Osteocyte (in vitro differentiated cells): Measurements from ENCODE around the gene WNT3A. TPM values are rescaled to one million over a fixed set of nuclear protein-coding genes. Genes with fewer than 3 reads are reported as not detected.

ENCODE experiments used
- DNase-seq: peaks from one replicate; pipeline ENCODE4 v3.0.0; 2021; ENCODE audit warnings: mixed read lengths; ENCODE audit not compliant: unreplicated experiment; ENCODE audit errors: extremely low spot score
- H3K27ac Mint-ChIP-seq: one replicate; pipeline ENCODE4 v1.8.0; 2021; ENCODE audit warnings: mild to moderate bottlenecking, mixed read lengths; ENCODE audit not compliant: unreplicated experiment
- H3K27me3 Mint-ChIP-seq: one replicate; pipeline ENCODE4 v1.8.0; 2021; ENCODE audit warnings: mixed read lengths; ENCODE audit not compliant: unreplicated experiment
- H3K36me3 Mint-ChIP-seq: one replicate; pipeline ENCODE4 v1.8.0; 2021; ENCODE audit warnings: mixed read lengths; ENCODE audit not compliant: unreplicated experiment
- H3K4me1 Mint-ChIP-seq: one replicate; pipeline ENCODE4 v1.8.0; 2021; ENCODE audit warnings: mixed read lengths; ENCODE audit not compliant: unreplicated experiment
- H3K4me3 Mint-ChIP-seq: one replicate; pipeline ENCODE4 v1.8.0; 2021; ENCODE audit warnings: mild to moderate bottlenecking, moderate library complexity, mixed read lengths; ENCODE audit not compliant: unreplicated experiment
- H3K9me3 Mint-ChIP-seq: one replicate; pipeline ENCODE4 v1.8.0; 2021; ENCODE audit warnings: mixed read lengths; ENCODE audit not compliant: unreplicated experiment
- total RNA-seq: library from RNA; stranded (reverse); gene quantifications from 2 replicates; pipeline ENCODE4 v1.2.1, GENCODE V29; 2021
- TF ChIP-seq, protein P1 (sequence below): fragments of 200-600 bp; sonication (generic); IDR thresholded peaks from 2 replicates; pipeline ENCODE4 v1.5.0; 2021; ENCODE audit warnings: antibody characterized with exemption, mild to moderate bottlenecking, moderate library complexity

Gene WNT3A
- total RNA-seq, 1 donor from 2014 or later, result not detected

DNA sequence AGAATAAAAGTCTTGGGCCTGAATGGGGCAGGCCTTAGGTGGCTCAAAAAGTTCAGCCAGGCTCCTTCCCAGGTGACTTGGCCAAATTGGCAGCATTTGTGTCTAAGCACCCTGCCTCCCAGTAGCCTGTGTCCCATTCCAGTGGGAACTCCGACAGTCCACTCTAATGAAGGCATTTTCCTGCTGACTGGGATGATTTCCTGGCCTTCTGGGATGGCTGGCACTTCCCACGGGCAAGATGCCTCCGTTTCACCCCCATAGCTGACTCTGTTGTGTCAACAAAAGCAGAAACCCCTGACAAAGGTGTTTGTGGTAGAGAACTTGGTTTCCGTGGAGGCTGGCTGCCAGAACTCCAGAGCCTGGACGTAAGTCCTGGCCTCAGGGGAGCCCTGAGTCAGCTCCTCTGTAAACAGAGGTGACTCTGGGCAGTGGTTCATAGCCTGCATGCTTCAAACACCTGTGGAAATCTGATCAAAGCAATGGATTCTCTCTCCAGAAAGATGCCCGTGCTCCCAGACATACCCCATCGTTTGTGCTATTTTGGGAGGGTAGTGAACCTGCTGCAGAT is 36.6 kb downstream of the WNT3A start:
- H3K9me3 Mint-ChIP-seq, result no peaks in the 10 kb centered on the region
- DNase-seq, result no peak
- no peaks in the 10 kb centered on the region for H3K36me3 Mint-ChIP-seq
- no peak overlapping the region for H3K27ac Mint-ChIP-seq
- peaks cover 23% of the 10 kb centered on the region for H3K27me3 Mint-ChIP-seq
- H3K4me3 Mint-ChIP-seq, result no peak overlapping the region
- H3K4me1 Mint-ChIP-seq, result no peaks in the 10 kb centered on the region
- TF ChIP-seq, protein P1, sequence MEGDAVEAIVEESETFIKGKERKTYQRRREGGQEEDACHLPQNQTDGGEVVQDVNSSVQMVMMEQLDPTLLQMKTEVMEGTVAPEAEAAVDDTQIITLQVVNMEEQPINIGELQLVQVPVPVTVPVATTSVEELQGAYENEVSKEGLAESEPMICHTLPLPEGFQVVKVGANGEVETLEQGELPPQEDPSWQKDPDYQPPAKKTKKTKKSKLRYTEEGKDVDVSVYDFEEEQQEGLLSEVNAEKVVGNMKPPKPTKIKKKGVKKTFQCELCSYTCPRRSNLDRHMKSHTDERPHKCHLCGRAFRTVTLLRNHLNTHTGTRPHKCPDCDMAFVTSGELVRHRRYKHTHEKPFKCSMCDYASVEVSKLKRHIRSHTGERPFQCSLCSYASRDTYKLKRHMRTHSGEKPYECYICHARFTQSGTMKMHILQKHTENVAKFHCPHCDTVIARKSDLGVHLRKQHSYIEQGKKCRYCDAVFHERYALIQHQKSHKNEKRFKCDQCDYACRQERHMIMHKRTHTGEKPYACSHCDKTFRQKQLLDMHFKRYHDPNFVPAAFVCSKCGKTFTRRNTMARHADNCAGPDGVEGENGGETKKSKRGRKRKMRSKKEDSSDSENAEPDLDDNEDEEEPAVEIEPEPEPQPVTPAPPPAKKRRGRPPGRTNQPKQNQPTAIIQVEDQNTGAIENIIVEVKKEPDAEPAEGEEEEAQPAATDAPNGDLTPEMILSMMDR, result no peak

DNA sequence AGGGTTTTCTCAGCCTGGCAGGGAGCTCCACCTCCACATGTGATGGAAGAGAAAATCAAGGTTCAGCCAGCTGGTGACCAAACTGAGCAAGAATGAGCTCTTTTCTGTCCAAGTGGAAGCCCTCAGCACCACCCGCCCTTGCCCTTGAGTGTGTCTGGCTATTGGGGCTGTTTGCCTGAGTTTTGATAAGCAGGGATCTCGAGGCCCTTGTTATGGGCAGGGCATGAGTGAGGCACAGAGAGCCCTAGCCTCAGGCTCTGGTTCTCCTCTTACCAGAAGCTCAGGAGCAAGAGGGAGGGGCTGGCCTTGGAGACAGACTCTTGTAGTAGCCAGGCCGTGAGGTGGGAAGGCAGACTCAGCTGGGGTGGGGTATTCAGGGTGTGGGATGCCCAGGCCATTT is 38.2 kb downstream of the WNT3A start:
- Mint-ChIP-seq H3K27me3 (peaks cover 24% of the 10 kb centered on the region), H3K4me1 (no peaks in the 10 kb centered on the region), H3K27ac (no peak overlapping the region), H3K36me3 (no peaks in the 10 kb centered on the region), H3K4me3 (no peak overlapping the region), H3K9me3 (no peaks in the 10 kb centered on the region)
- TF ChIP-seq, protein P1, result no peak
- peak; percentile 59 for DNase-seq

DNA sequence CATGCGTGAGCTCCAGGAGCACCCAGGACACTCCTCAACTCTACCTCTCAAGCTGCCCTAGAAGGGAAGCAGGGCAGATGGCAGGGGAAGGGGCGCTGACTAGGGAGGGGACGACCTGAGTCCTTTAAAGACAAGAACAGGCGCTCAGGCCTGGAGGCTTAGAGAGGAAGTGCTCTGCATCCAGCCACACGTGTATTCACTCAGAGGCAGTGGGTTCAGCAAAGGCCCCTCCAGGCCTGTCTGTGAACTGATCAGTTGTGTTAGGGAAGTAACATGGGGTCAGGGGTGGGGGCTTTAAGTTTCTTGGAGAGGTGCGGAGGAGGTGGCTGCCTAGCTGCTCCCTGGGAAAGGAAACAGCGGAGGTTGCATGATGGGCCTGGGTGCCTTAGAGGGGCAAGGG is 38.6 kb downstream of the WNT3A start:
- H3K27ac Mint-ChIP-seq, result no peak overlapping the region
- no peaks in the 10 kb centered on the region for H3K9me3 Mint-ChIP-seq
- TF ChIP-seq, protein P1, result no peak
- no peak overlapping the region for H3K4me3 Mint-ChIP-seq
- no peaks in the 10 kb centered on the region for H3K36me3 Mint-ChIP-seq
- H3K4me1 Mint-ChIP-seq, result no peaks in the 10 kb centered on the region
- H3K27me3 Mint-ChIP-seq, result peaks cover 20% of the 10 kb centered on the region
- DNase-seq, result peak; percentile 74

DNA sequence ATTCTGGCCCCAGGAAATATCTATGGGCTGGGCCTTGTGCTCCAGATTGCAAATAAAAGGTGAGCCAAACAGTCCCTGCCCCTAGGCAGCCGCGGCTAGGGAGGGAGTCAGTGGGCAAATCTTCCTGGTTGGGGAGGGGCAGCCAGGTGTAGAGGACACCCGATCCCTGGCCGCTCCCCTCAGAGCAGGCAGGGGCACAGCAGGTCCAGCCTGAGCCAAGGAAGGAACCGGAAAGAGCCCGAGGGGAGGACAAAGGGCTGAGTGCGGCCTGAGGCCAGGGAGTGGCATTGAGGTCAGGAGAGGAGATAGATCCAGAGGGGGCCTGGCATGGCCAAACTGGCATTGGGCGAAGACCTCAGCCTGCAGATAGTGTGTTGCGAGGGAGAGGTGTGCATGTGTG is 39.1 kb downstream of the WNT3A start:
- H3K4me3 Mint-ChIP-seq, result no peak overlapping the region
- TF ChIP-seq, protein P1, result no peak
- no peaks in the 10 kb centered on the region for H3K9me3 Mint-ChIP-seq
- no peaks in the 10 kb centered on the region for H3K36me3 Mint-ChIP-seq
- peaks cover 18% of the 10 kb centered on the region for H3K27me3 Mint-ChIP-seq
- DNase-seq, result peak; percentile 68
- no peaks in the 10 kb centered on the region for H3K4me1 Mint-ChIP-seq
- no peak overlapping the region for H3K27ac Mint-ChIP-seq

DNA sequence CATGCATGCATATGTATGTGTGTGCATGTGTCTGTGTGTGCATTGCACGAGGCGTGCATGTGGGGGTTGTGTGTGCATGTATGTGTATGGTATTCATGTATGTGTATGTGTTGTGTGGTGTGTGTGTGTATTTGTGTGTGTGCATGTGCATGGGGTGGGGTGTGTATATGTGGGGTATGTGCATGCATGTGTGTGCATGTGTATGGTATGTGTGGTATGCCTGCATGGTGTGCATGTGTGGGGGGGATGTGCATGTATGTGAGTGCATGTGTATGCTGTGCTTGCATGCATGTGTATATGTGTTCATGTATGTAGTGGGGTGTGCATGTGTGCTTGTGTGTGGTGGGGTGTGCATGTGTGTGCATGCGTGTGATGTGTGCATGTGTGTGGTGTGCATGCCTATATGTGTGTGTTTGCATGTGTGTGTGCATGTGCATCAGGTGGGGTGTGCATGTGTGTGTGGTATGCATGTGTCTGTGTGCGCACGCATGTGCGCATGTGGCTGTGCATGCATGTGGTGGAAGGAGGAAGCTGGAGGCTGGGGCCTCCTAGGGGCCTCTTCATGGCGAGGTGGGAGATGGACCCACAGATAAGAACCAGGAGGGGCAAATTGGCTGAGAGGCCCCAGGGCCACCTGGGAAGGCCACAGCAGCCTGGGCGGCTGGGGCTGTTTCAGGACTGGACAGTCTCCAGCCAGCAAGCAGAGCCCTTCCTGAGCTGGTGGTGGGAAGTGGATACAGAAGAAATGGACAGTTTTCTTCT is 39.8 kb downstream of the WNT3A start:
- H3K9me3 Mint-ChIP-seq, result no peaks in the 10 kb centered on the region
- DNase-seq, result peak; percentile 65
- peaks cover 22% of the 10 kb centered on the region for H3K27me3 Mint-ChIP-seq
- H3K27ac Mint-ChIP-seq, result no peak overlapping the region
- TF ChIP-seq, protein P1, result no peak
- no peaks in the 10 kb centered on the region for H3K4me1 Mint-ChIP-seq
- H3K36me3 Mint-ChIP-seq, result no peaks in the 10 kb centered on the region
- H3K4me3 Mint-ChIP-seq, result no peak overlapping the region
